GM21825 (cell line): ENCODE results near the gene PYGM.

Experiments used
- ATAC-seq: cut with Tn5 transposase; IDR thresholded peaks from one replicate; pipeline ENCODE4 v1.9.1; 2021; ENCODE audit warnings: mild to moderate bottlenecking, moderate library complexity; ENCODE audit not compliant: unreplicated experiment

The PYGM gene

GRCh38 chr11:64759722-64760719 lies at the start of gene PYGM:
TSS of gene PYGM (minus strand) at chr11:64759974. CDS start at chr11:64759898, 76 bp downstream.
- no peak for ATAC-seq

- no peak for ATAC-seq
These were observed 45.7 kb upstream of the PYGM start for GRCh38 chr11:64805481-64805880.

GRCh38 chr11:64804346-64805210 lies 44.8 kb upstream of the PYGM start:
- ATAC-seq = no peak

GRCh38 chr11:64803846-64804345 lies 44.1 kb upstream of the PYGM start:
- ATAC-seq = no peak

GRCh38 chr11:64803158-64803845 lies 43.5 kb upstream of the PYGM start, which contains the start of gene MAP4K2:
TSS of gene MAP4K2 (minus strand) at chr11:64803214. CDS start at chr11:64803149, 65 bp downstream.
- ATAC-seq = peak; percentile 42

- ATAC-seq = peak; percentile 20
These were observed 42.8 kb upstream of the PYGM start for GRCh38 chr11:64802370-64803157.

GRCh38 chr11:64801561-64802369 lies 42.0 kb upstream of the PYGM start:
- no peak for ATAC-seq

- no peak for ATAC-seq
These were observed 41.3 kb upstream of the PYGM start for GRCh38 chr11:64801158-64801464.

- ATAC-seq = no peak
These were observed 40.8 kb upstream of the PYGM start for GRCh38 chr11:64800303-64801157.

GRCh38 chr11:64799623-64800302 lies 40.0 kb upstream of the PYGM start:
- ATAC-seq = no peak

- ATAC-seq = no peak
These were observed 39.5 kb upstream of the PYGM start for GRCh38 chr11:64799256-64799622.

GRCh38 chr11:64796757-64797541 lies 37.2 kb upstream of the PYGM start:
- no peak for ATAC-seq

GRCh38 chr11:64796047-64796756 lies 36.4 kb upstream of the PYGM start:
- no peak for ATAC-seq

- ATAC-seq = no peak
These were observed 34.8 kb upstream of the PYGM start for GRCh38 chr11:64794526-64794925.

- ATAC-seq = no peak
These were observed 33.7 kb upstream of the PYGM start for GRCh38 chr11:64793271-64794160.
